ENCODE results near the gene MSRB3. TPM values are rescaled to one million over a fixed set of nuclear protein-coding genes. Genes with fewer than 3 reads are reported as not detected.

Gene MSRB3
- total RNA-seq, 2 donors from 2014 or later, result 1.2 to 2.1 TPM

DNA sequence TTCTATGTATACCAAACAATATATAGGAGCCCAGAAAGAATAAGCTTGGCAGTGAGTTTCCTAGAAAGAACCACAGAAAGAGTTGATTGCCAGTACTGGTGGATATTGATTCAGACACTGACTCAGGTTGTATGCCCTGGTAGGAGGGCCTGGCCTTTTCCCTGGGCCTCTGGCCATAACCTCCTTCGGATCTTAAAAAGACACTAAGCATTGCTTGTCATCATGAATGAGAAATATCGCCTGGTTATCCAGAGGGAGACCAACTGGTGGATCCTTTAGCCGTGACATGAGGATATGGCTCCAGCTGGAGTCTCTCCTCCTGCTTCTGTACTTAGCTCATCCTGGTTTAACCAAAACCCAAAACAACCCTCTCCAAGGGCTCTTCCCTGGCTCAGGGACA is 231.5 kb downstream of the MSRB3 start:
- Histone ChIP-seq H3K9me3 (ENCODE audit: control insufficient read depth, low read length) (no peaks in the 10 kb centered on the region), H3K4me1 (ENCODE audit: control insufficient read depth, insufficient read depth, low read length) (peaks cover 5% of the 10 kb centered on the region), H3K4me3 (ENCODE audit: low read length) (no peak overlapping the region), H3K27ac (ENCODE audit: low read depth, low read length) (peak overlapping the region; percentile 93), H3K36me3 (ENCODE audit: control insufficient read depth, insufficient read depth, low read length) (no peaks in the 10 kb centered on the region), H3K27me3 (ENCODE audit: control insufficient read depth, insufficient read depth, low read length, poor library complexity, severe bottlenecking) (peaks cover 94% of the 10 kb centered on the region), H3K9ac (ENCODE audit: extremely low read depth, low read length, poor library complexity, severe bottlenecking) (no peak overlapping the region)
- Mint-ChIP-seq H3K9me3 (no peaks in the 10 kb centered on the region), H3K4me3 (no peak overlapping the region), H3K36me3 (ENCODE audit: low read depth) (no peaks in the 10 kb centered on the region), H3K4me1 (peaks cover 13% of the 10 kb centered on the region), H3K27ac (no peak overlapping the region), H3K27me3 (ENCODE audit: insufficient read depth) (peaks cover 69% of the 10 kb centered on the region)
- no peak for DNase-seq
- TF ChIP-seq, protein P1, sequence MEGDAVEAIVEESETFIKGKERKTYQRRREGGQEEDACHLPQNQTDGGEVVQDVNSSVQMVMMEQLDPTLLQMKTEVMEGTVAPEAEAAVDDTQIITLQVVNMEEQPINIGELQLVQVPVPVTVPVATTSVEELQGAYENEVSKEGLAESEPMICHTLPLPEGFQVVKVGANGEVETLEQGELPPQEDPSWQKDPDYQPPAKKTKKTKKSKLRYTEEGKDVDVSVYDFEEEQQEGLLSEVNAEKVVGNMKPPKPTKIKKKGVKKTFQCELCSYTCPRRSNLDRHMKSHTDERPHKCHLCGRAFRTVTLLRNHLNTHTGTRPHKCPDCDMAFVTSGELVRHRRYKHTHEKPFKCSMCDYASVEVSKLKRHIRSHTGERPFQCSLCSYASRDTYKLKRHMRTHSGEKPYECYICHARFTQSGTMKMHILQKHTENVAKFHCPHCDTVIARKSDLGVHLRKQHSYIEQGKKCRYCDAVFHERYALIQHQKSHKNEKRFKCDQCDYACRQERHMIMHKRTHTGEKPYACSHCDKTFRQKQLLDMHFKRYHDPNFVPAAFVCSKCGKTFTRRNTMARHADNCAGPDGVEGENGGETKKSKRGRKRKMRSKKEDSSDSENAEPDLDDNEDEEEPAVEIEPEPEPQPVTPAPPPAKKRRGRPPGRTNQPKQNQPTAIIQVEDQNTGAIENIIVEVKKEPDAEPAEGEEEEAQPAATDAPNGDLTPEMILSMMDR (conservative IDR thresholded peaks at IDR 0.05), result no peak
- WGBS, 2 experiments (ENCODE audit: insufficient coverage in 1 of 2, insufficient read length in 1 of 2), result 60 to 79% methylated on average over 2 to 3 of the region's 3 CpGs

- peak; percentile 89 for DNase-seq
- Mint-ChIP-seq H3K27me3 (ENCODE audit: insufficient read depth) (peaks cover 66% of the 10 kb centered on the region), H3K4me3 (no peak overlapping the region), H3K27ac (no peak overlapping the region), H3K4me1 (peaks cover 13% of the 10 kb centered on the region), H3K36me3 (ENCODE audit: low read depth) (no peaks in the 10 kb centered on the region), H3K9me3 (no peaks in the 10 kb centered on the region)
- peaks cover 5% of the 10 kb centered on the region for H3K4me1 ChIP-seq (ENCODE audit: control insufficient read depth, insufficient read depth, low read length)
- no peaks in the 10 kb centered on the region for H3K36me3 ChIP-seq (ENCODE audit: control insufficient read depth, insufficient read depth, low read length)
- WGBS, 2 experiments (ENCODE audit: insufficient coverage in 1 of 2, insufficient read length in 1 of 2), result 18 to 22% methylated on average over 12 to 17 of the region's 17 CpGs
- H3K27me3 ChIP-seq (ENCODE audit: control insufficient read depth, insufficient read depth, low read length, poor library complexity, severe bottlenecking), result peaks cover 99% of the 10 kb centered on the region
- peak overlapping the region; percentile 93 for H3K27ac ChIP-seq (ENCODE audit: low read depth, low read length)
- no peak overlapping the region for H3K9ac ChIP-seq (ENCODE audit: extremely low read depth, low read length, poor library complexity, severe bottlenecking)
- TF ChIP-seq, protein P1 (conservative IDR thresholded peaks at IDR 0.05), result no peak
- H3K4me3 ChIP-seq (ENCODE audit: low read length), result no peak overlapping the region
- no peaks in the 10 kb centered on the region for H3K9me3 ChIP-seq (ENCODE audit: control insufficient read depth, low read length)
These were observed 232.1 kb downstream of the MSRB3 start for GRCh38 chr12:65510584-65511050.

GRCh38 chr12:65511134-65511834 is 232.8 kb downstream of the MSRB3 start:
- peaks cover 13% of the 10 kb centered on the region for H3K4me1 Mint-ChIP-seq
- peaks cover 99% of the 10 kb centered on the region for H3K27me3 ChIP-seq (ENCODE audit: control insufficient read depth, insufficient read depth, low read length, poor library complexity, severe bottlenecking)
- H3K27ac Mint-ChIP-seq, result no peak overlapping the region
- TF ChIP-seq, protein P1 (conservative IDR thresholded peaks at IDR 0.05), result no peak
- peak overlapping the region; percentile 93 for H3K27ac ChIP-seq (ENCODE audit: low read depth, low read length)
- no peak overlapping the region for H3K4me3 Mint-ChIP-seq
- H3K9ac ChIP-seq (ENCODE audit: extremely low read depth, low read length, poor library complexity, severe bottlenecking), result no peak overlapping the region
- no peak for DNase-seq
- H3K9me3 ChIP-seq (ENCODE audit: control insufficient read depth, low read length), result no peaks in the 10 kb centered on the region
- H3K4me3 ChIP-seq (ENCODE audit: low read length), result no peak overlapping the region
- no peaks in the 10 kb centered on the region for H3K36me3 Mint-ChIP-seq (ENCODE audit: low read depth)
- peaks cover 61% of the 10 kb centered on the region for H3K27me3 Mint-ChIP-seq (ENCODE audit: insufficient read depth)
- H3K9me3 Mint-ChIP-seq, result no peaks in the 10 kb centered on the region
- no peaks in the 10 kb centered on the region for H3K36me3 ChIP-seq (ENCODE audit: control insufficient read depth, insufficient read depth, low read length)
- 87 to 92% methylated on average over 9 to 11 of the region's 11 CpGs for WGBS, 2 experiments (ENCODE audit: insufficient coverage in 1 of 2, insufficient read length in 1 of 2)
- H3K4me1 ChIP-seq (ENCODE audit: control insufficient read depth, insufficient read depth, low read length), result peaks cover 5% of the 10 kb centered on the region

Measured in endodermal cell (in vitro differentiated cells).